ENCODE data around the gene RXRG. TPM values are rescaled to one million over a fixed set of nuclear protein-coding genes. Genes with fewer than 3 reads are reported as not detected.
A peak's percentile ranks its signal among the peaks of the same experiment; 100 is the strongest.

The RXRG gene
- total RNA-seq, 2 experiments from 2014 or later = not detected

GRCh38 chr1:165387961-165388360 lies 57.0 kb downstream of the RXRG start:
- ATAC-seq (ENCODE audit: low read depth) (no peak), DNase-seq (no peak)
- Mint-ChIP-seq H3K4me1 (peaks cover 8% of the 10 kb centered on the region), H3K4me3 (no peak overlapping the region), H3K36me3 (no peaks in the 10 kb centered on the region), H3K27ac (no peak overlapping the region), H3K9me3 (no peaks in the 10 kb centered on the region), H3K27me3 (peaks cover 67% of the 10 kb centered on the region)
- POLR2A ChIA-PET = no interaction called here

- Mint-ChIP-seq H3K4me1 (peaks cover 3% of the 10 kb centered on the region), H3K36me3 (no peaks in the 10 kb centered on the region), H3K4me3 (no peak overlapping the region), H3K27ac (no peak overlapping the region), H3K27me3 (peaks cover 62% of the 10 kb centered on the region), H3K9me3 (no peaks in the 10 kb centered on the region)
- ATAC-seq (ENCODE audit: low read depth) (no peak), DNase-seq (no peak)
- POLR2A ChIA-PET = no interaction called here
Measured at GRCh38 chr1:165387505-165387904, 57.4 kb downstream of the RXRG start.

- H3K4me3 Mint-ChIP-seq = no peak overlapping the region
- H3K9me3 Mint-ChIP-seq = no peaks in the 10 kb centered on the region
- no peaks in the 10 kb centered on the region for H3K4me1 Mint-ChIP-seq
- H3K27me3 Mint-ChIP-seq = peaks cover 48% of the 10 kb centered on the region
- ATAC-seq (ENCODE audit: low read depth) (no peak), DNase-seq (no peak)
- H3K27ac Mint-ChIP-seq = no peak overlapping the region
- POLR2A ChIA-PET = no interaction called here
- no peaks in the 10 kb centered on the region for H3K36me3 Mint-ChIP-seq
Measured at GRCh38 chr1:165383599-165384405, 61.1 kb downstream of the RXRG start.

- H3K4me3 Mint-ChIP-seq = no peak overlapping the region
- no peak overlapping the region for H3K27ac Mint-ChIP-seq
- no peaks in the 10 kb centered on the region for H3K9me3 Mint-ChIP-seq
- no peak for DNase-seq
- POLR2A ChIA-PET = no interaction called here
- no peaks in the 10 kb centered on the region for H3K36me3 Mint-ChIP-seq
- H3K4me1 Mint-ChIP-seq = no peaks in the 10 kb centered on the region
- no peak for ATAC-seq (ENCODE audit: low read depth)
- H3K27me3 Mint-ChIP-seq = peaks cover 45% of the 10 kb centered on the region
Measured at GRCh38 chr1:165383067-165383466, 61.9 kb downstream of the RXRG start.

- no peak for ATAC-seq (ENCODE audit: low read depth)
- Mint-ChIP-seq H3K27me3 (peaks cover 41% of the 10 kb centered on the region), H3K4me1 (peaks cover 2% of the 10 kb centered on the region), H3K4me3 (no peak overlapping the region), H3K27ac (no peak overlapping the region), H3K36me3 (no peaks in the 10 kb centered on the region), H3K9me3 (no peaks in the 10 kb centered on the region)
- DNase-seq = no peak
- POLR2A ChIA-PET = no interaction called here
Measured at GRCh38 chr1:165381745-165382505, 63.0 kb downstream of the RXRG start.

GRCh38 chr1:165376811-165377311 lies 68.1 kb downstream of the RXRG start:
- Mint-ChIP-seq H3K36me3 (no peaks in the 10 kb centered on the region), H3K27ac (no peak overlapping the region), H3K9me3 (no peaks in the 10 kb centered on the region), H3K4me3 (peak overlapping the region; percentile 67), H3K4me1 (peaks cover 11% of the 10 kb centered on the region), H3K27me3 (peaks cover 69% of the 10 kb centered on the region)
- ATAC-seq (ENCODE audit: low read depth) (no peak), DNase-seq (no peak)
- POLR2A ChIA-PET = no interaction called here

- POLR2A ChIA-PET = no interaction called here
- ATAC-seq (ENCODE audit: low read depth) (peak; percentile 58), DNase-seq (no peak)
- Mint-ChIP-seq H3K27ac (no peak overlapping the region), H3K4me1 (peaks cover 13% of the 10 kb centered on the region), H3K36me3 (no peaks in the 10 kb centered on the region), H3K4me3 (peak overlapping the region; percentile 67), H3K27me3 (peaks cover 71% of the 10 kb centered on the region), H3K9me3 (no peaks in the 10 kb centered on the region)
Measured at GRCh38 chr1:165376041-165376810, 68.7 kb downstream of the RXRG start.

- Mint-ChIP-seq H3K9me3 (no peaks in the 10 kb centered on the region), H3K4me1 (peaks cover 13% of the 10 kb centered on the region), H3K36me3 (no peaks in the 10 kb centered on the region), H3K27me3 (peaks cover 75% of the 10 kb centered on the region), H3K27ac (no peak overlapping the region), H3K4me3 (no peak overlapping the region)
- ATAC-seq (ENCODE audit: low read depth) (no peak), DNase-seq (no peak)
- POLR2A ChIA-PET = no interaction called here
Measured at GRCh38 chr1:165375623-165376022, 69.3 kb downstream of the RXRG start.

- no peaks in the 10 kb centered on the region for H3K9me3 Mint-ChIP-seq
- H3K4me1 Mint-ChIP-seq = peaks cover 9% of the 10 kb centered on the region
- H3K27ac Mint-ChIP-seq = no peak overlapping the region
- no peak overlapping the region for H3K4me3 Mint-ChIP-seq
- POLR2A ChIA-PET = no interaction called here
- DNase-seq (no peak), ATAC-seq (ENCODE audit: low read depth) (no peak)
- no peaks in the 10 kb centered on the region for H3K36me3 Mint-ChIP-seq
- peaks cover 71% of the 10 kb centered on the region for H3K27me3 Mint-ChIP-seq
Measured at GRCh38 chr1:165371588-165372225, 73.2 kb downstream of the RXRG start.

- Mint-ChIP-seq H3K9me3 (no peaks in the 10 kb centered on the region), H3K4me1 (peaks cover 2% of the 10 kb centered on the region), H3K4me3 (no peak overlapping the region), H3K27ac (no peak overlapping the region), H3K36me3 (no peaks in the 10 kb centered on the region), H3K27me3 (peaks cover 57% of the 10 kb centered on the region)
- peak; percentile 68 for DNase-seq
- POLR2A ChIA-PET = no interaction called here
- ATAC-seq (ENCODE audit: low read depth) = peak; percentile 36
Measured at GRCh38 chr1:165369255-165369848, 75.6 kb downstream of the RXRG start.

GRCh38 chr1:165367375-165367993 lies 77.4 kb downstream of the RXRG start:
- no peaks in the 10 kb centered on the region for H3K9me3 Mint-ChIP-seq
- ATAC-seq (ENCODE audit: low read depth) = no peak
- POLR2A ChIA-PET = no interaction called here
- no peak overlapping the region for H3K4me3 Mint-ChIP-seq
- H3K36me3 Mint-ChIP-seq = no peaks in the 10 kb centered on the region
- DNase-seq = peak; percentile 66
- H3K4me1 Mint-ChIP-seq = peaks cover 2% of the 10 kb centered on the region
- peaks cover 46% of the 10 kb centered on the region for H3K27me3 Mint-ChIP-seq
- no peak overlapping the region for H3K27ac Mint-ChIP-seq

GRCh38 chr1:165365341-165365740 lies 79.6 kb downstream of the RXRG start:
- Mint-ChIP-seq H3K27me3 (peaks cover 39% of the 10 kb centered on the region), H3K9me3 (no peaks in the 10 kb centered on the region), H3K36me3 (no peaks in the 10 kb centered on the region), H3K4me3 (no peak overlapping the region), H3K27ac (no peak overlapping the region), H3K4me1 (no peaks in the 10 kb centered on the region)
- ATAC-seq (ENCODE audit: low read depth) = no peak
- DNase-seq = no peak
- POLR2A ChIA-PET = no interaction called here

All from activated naive CD8-positive, alpha-beta T cell treated with anti-CD3 and anti-CD28 coated beads, Interleukin-2, amount 10 ng/mL, durations not matched to agents 7 days and 5 days (primary cell).